Ecto neural progenitor cell (in vitro differentiated cells): ENCODE measurements around the gene UVSSA.
"Not testable (repeated sequence)": the region's sequence is repeated elsewhere in the genome, so short reads cannot be mapped to it uniquely, and the experiment has no call there.

Experiments
- DNase-seq: peaks from one replicate; pipeline ENCODE4 v3.0.0-alpha.2; 2018; ENCODE audit warnings: low spot score

The UVSSA gene

DNA sequence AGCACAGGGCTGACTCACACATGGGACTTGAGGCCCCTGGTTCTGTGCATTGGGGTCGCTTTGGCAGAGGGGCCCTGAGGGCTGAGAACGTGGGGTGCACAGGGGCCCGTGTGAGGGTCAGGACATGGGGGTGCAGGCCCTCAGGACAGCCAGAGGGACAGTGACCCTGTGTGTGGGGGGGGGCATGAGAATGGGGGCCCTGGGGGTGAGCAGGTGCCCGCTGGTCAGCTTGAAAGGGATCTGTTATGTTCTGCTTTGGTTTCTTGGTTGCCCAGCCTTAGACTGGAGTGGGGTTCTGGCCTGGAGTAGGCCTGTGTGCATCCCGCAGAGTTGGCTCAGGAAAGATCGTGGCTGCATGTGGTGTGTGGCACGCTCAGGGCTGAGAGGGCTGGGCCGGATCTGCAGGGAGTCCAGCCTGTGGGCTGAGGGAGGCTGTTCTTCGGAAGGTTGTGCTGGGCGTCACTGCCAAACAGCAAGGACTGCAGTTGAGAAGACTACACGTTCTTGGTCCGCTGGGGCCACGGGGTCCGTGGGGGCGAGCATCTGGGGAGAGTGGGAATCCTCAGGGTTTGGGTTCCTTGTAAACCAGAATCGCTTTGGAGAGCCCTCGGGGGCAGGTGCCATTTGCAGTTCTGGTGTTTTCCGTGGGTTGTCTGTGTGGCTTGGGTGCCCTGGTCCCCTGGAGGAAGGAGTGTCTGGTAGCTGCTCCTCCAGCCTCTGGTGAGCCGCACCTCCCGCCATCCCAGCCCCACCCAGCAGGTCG, 15.2 kb upstream of the UVSSA start:
- DNase-seq: no peak

DNA sequence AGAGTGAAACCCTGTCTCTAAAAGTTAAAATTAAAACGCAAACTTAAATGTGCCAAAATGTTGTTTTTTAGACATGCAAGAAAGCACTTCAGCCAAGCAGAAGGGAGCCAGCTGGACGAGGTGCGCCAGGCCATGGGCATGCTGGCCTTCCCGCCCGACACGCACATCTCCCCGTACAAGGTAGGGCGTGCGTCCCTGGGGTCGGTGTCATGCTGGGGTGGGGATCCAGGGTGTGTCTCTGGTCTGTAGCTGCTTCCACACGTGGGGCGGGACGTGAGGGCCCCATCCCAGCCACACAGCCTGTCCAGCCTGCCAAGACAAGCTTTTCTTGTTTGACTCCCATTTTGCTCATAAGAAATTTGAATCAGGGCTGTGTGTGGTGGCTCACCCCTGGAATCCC, 14.3 kb upstream of the UVSSA start:
- no peak for DNase-seq

DNA sequence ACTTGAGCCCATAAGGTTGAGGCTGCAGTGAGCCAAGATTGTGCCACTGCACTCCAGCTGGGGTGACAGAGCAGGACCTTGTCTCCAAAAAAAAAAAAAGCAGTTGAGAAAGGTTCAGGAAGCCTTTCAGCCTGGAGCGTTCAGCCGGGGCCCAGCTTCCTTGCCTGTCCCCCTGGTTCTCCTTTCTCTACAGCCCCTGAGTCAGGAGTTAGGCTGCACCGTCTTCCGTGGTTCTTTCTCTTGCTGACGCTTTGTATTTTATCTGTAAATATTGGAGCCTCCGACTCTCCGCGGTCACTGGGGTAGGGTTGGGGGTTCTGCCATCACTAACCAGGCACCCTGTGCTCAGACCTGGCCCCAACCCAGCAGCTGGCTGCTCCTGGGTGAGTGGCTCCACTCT, 13.8 kb upstream of the UVSSA start:
- no peak for DNase-seq

DNA sequence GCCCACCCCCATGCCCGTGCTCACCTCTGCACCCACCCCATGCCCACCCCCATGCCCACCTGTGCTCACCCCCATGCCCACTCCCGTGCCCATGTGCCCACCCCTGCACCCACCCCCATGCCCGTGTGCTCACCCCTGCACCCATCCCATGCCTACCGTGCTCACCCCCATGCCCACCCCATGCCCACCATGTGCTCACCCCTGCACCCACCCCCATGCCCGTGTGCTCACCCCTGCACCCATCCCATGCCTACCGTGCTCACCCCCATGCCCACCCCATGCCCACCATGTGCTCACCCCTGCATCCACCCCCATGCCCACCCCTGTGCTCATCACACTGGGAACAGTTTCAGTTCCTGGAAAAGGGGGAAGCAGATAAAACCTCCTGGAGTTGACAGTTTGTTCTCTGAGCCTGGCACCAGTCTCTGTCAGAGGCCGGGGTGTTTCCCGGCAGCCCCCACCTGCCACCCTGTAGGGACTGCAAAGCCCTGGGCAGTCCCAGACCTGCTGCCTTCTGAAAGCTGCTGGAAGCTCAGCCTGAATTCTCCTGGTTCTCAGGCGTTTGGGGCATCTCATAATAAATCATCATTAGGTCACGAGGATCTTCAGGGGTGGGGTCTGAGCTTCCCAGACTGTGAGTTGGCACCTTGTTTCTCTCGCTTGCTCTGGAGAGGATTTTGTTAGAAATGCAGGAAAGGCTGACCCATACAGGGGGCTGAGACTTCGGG, 13.0 kb upstream of the UVSSA start:
- not testable (repeated sequence) for DNase-seq

DNA sequence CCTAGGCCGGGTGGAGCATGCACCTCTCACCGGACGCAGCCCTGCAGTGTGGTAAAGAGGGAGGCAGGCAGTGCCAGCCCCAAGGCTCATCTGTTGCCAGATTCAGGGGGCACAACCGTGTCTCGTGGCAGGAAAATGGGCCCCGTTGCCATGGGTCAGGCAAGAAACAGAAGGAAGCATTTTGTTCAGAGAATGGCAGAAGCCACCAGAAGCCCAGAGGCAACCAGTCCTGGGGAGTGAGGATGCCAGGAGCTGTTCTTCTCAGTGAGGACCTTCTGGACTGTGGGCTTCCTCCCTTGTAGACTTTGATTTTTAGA, 12.5 kb upstream of the UVSSA start:
- no peak for DNase-seq

DNA sequence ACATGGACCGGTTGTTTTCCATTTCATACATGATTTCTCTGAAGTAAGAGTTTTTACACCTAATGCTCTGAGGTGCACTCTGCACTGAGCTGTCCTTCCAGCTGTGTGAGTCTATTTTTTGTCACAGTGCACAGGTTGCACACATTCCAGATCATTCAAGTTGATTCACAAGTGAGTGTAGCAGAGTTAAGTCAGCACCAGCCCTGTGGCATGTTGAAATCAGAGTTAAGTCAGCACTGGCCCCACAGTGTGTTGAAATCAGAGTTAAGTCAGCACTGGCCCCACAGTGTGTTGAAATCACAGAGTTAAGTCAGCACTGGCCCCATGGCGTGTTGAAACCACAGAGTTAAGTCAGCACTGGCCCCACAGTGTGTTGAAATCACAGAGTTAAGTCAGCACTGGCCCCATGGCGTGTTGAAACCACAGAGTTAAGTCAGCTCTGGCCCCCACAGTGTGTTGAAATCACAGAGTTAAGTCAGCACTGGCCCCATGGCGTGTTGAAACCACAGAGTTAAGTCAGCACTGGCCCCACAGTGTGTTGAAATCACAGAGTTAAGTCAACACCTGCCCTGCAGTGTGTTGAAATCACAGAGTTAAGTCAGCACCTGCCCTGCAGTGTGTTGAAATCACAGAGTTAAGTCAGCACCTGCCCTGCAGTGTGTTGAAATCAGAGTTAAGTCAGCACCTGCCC, 11.7 kb upstream of the UVSSA start:
- not testable (repeated sequence) for DNase-seq

DNA sequence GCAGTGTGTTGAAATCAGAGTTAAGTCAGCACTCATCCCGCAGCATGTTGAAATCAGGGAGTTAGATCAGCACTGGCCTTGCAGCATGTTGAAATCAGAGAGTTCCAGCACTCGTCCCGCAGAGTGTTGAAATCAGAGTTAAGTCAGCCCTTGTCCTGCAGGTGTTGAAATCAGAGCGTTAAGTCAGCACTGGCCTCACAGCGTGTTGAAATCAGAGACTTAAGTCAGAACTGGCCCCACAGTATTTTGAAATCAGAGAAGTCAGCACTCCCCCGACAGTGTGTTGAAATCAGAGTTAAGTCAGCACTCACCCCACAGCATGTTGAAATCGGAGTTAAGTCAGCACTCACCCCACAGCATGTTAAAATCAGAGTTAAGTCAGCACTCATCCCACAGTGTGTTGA, 10.9 kb upstream of the UVSSA start:
- DNase-seq: no peak

DNA sequence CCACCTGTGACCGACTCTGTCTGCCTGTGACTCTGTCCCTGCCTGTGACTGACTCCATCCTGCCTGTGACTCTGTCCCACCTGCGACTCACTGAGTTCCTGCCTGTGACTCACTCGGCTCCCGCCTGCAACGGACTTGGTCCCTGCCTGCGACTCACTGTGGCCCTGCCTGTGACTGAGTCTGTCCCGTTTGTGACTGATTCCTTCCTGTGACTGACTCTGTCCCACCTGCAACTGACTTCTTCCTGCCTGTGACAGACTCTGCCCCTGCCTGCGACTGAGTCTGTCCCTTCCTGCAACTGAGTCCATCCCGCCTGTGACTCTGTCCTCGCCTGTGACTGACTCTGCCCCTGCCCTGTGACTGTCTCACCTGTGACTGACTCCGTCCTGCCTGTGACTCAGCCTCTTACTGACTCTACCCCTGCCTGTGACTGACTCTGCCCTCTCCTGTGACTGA, 9.6 kb upstream of the UVSSA start:
- no peak for DNase-seq

DNA sequence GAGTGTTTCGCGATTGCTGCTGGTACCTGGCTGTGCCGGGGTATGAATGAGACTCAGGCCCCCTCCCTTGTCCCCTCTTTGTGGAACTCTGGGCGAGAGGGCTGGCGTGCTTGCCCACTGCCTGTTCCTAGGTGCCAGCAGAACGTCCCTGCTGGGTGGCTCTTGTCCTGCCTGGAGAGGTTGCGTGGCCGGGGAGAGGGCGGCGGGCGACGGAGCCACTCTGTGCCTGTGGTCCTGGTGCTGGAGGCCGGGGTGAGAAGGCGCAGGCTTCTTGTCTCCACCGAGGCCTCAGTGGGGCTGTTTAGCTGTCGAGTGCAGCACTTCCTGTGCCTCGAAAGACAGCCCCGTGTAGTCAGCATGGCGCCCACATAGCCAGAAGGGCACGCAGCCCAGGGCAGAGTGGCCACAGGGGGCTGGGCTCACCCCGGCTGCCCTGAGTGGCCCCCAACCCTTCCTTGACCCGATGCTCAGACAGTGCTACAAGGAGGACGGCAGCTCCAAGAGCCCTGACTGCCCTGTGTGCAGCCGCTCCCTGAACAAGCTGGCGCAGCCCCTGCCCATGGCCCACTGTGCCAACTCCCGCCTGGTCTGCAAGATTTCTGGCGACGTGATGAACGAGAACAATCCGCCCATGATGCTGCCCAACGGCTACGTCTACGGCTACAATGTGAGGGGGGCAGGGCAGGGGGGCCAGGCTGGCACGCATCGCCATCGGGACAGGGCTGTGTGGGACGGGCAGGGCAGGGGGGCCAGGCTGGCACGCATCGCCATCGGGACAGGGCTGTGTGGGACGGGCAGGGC, 8.9 kb upstream of the UVSSA start:
- DNase-seq: no peak

DNA sequence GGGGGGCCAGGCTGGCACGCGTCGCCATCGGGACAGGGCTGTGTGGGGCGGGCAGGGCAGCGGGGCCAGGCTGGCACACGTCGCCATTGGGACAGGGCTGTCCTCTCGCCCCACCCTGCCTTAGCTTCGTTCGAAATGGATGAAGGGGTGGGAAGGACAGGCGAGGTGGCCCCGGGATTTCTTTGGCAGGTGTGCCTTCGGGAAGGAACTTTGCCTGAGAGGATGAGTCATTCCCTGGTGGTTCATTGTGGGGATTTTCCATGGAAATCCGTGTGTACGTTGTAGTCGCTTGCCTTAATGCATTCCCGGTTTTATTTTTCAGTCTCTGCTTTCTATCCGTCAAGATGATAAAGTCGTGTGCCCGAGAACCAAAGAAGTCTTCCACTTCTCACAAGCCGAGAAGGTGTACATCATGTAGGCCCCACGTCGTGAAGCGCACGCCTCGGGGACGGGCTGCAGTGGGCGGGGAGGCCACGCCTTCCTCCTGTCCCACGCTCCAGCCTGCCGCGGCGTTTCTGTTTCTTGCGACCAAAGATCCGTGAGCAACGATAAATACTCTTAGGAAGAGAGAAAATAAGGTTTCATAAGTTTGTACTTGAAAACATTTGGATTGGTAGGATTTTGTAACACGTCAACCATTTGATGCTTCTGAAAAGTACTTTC, 8.1 kb upstream of the UVSSA start:
- DNase-seq: no peak

DNA sequence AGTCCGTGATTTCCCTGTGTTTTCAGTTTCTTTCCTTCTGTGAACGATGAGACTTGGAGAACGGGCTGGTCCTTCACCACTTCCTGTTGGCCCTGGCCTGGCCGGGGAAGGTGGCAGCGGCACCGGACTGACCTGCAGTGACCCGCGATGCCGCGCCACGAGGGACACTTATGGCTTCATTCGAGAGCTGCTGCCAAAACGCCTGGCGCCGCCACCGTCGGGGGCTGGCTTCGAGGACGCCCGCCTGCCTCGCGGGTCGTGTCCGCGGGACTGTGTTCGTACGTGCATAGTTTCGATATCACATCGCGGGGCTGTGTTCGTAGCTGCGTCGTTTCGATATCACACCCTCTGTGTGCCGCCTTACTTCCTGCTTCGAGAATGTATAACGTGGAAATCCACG, 7.5 kb upstream of the UVSSA start:
- no peak for DNase-seq

DNA sequence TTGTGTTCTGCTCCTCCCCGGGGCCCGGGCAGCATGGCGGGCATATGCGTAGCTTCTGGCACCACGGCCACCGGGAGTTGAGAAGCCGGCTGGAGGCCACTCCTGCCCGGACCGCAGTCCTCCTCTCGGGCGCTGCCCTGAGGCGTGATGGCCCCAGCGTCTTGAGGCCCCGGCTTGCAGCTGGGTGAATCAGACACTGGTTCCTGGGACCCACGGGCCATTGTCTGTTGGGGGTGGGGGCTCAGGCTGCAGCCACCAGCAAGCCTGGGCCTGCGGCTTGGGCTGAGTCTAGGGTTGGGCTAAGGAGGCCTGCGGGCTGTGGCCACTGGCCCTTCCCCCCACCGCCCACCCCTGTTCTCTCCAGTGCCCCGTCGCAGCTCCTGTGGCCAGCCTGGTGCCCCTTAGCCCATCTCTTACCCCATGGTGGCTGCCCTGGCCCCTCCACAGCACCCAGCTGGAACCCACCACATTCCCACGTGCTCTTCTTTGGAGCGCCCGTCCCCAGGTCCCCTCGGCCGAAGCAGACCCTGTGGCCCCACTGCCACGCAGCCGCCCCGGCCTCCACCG, 6.7 kb upstream of the UVSSA start:
- no peak for DNase-seq

DNA sequence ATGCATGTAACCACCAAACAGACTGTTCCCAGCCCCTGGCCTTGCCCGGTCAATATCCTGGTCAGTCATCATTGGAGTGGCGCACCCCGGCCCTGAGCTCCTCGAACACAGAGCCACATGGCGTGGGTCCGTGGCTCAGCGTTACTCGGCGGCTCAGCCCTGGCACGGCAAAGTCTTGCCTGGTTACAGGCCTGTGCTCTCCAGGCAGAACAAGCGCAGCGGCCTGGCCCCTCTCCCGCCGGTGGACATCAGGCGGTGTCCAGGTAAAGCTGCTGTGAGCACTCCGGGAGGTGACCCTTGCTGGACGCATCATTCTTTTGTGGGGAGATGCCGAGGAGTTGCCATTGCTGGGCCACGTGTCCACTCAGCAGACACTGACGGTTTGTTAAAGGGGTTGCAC, 6.1 kb upstream of the UVSSA start:
- DNase-seq: no peak

DNA sequence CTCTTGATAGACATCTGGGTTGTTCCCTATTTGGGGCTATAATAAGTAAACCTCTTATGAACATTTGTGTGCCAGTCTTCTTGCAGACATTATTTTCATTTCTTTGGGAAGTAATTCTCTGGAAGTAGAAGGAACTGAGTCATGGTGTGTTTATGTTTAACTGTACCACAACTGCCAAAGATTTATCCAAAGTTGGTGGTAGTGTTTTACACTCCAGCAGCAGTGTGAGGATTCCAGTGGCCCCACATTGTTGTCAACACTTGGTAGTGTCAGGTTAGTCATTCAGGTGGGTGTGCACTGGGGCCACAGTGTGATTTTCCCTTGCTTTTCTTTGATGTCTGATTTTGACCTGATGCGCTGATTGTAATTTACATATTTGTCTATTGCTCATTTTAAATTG, 5.0 kb upstream of the UVSSA start:
- DNase-seq: no peak

DNA sequence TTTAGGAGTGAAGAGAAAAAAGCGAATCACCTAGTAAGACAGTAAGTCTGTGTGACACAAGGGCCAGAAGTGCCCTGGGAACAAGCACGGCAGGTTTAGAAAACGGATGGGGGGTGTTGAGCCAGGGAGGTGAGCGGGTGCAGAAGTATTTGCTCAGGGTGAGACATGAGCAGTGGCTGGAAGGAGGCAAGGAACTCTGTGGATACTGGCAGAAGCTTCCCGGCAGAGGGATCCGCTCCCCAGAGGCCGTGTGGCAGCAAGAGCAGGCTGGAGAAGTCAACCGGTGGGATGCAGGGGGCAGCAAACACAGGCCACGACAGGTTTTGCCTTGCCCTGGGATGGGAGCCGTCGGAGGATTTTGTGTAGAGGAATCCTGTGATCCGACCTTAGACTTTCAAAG, 2.3 kb upstream of the UVSSA start:
- no peak for DNase-seq

DNA sequence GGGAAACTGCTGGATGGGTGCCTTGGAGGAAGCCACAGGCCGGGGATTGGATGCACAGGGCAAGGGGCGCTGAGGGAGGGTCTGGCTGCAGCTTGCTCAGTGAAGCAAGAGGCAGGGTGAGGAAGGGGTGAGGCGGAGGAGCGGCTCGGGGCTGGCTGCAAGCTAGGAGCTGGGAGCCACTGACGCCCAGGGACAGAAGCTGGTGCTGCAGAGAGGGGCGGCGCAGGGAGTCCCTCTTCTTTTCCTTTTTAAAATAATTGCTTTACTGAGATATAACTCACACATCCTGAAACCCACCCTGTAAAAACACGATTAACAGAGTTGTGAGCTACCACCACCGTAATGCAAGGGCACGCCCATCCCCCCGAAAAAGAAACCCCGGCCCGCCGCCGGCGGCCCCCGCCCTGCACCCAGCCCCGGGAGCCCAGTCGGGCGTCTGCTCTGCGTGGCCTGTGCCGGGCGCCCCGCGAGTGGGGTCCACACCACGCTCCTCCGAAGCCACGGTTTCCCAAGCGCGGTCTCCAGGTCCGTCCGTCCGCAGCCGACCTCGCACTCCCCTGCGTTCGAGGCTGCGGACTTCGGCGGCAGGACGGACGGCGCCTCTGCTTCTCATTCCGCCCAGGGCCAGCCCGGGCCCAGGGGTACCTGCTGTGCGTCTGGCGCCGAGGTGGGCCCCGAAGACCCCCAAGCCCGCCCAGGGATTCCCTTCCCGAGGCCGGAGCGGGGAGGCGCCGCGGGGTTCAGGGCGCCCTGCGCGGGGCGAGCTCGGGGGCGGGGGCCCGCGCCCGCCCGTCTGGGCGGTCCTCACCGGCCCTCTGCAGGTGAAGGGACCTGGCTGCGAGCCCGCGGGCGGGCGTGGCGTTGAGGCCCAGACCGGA, 866 bp upstream of the UVSSA start:
- peak; percentile 79 for DNase-seq

DNA sequence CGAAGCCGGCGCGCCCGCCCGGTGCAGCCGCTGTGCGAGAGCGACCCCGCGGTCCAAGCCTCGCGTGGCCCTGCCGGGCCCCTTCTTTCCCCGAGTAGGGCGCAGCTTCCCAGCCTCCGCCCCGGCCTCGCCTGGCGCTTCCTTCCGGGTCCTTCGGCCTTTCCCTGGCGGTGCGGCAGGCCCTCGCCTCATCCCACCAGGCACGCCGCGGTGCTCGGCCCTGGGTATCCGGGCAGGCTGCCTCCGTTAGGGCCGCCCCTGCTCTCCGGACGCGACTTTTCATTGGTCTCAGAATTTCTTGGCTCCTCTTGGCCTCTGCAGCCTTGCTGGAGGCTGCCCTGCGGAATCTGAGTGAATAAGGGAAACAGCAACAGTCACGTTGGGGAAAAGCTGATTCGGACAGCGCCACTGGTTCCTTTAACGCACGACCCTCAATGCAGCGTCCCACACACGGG, 429 bp downstream of the UVSSA start:
- DNase-seq: no peak

DNA sequence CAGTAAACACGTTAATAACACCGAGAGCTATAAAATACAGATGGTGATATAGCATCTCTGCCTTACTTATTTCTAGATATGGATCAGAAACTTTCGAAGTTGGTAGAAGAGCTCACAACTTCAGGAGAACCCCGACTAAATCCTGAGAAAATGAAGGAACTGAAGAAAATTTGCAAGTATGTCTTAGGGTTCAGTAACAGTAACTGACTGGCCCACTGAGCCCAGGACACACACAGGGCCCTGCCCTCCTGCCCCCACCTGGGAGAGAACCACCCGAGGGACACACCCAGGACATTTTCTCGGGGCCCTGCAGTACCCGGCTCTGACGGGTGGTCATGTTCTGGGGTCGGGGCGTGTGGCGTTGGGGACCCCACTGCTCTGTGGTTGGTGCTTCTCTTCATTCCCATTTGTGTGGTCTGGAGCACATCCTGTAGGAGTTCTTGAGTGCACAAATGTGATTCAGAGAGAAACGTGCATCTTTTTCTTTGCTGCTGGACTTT, 1.1 kb downstream of the UVSSA start:
- DNase-seq: no peak

DNA sequence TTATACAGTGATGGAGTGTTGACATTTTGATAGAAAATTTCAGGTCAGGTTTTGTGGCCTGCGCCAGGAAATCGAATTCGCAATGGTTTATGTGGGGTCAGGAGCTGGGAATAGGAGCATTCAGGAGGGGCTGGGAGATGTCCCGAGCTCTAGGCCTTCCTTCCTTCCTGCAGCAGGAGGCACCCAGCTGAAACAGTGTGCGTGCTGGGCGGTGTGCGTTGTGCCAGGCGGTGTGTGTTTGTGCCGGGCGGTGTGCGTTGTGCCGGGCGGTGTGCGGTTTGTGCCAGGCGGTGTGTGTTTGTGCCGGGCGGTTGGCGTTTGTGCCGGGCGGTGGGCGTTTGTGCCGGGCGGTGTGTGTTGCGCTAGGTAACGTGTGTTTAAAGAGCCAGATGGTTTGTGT, 1.7 kb downstream of the UVSSA start:
- DNase-seq: no peak
